Peyer's patch (tissue), 4 donors: Measurements from ENCODE around the gene CD300LG.

Experiments used
- CTCF ChIP-seq, 6 experiments: fragments of 450-650 bp in 4 of 6; fragments of 200-600 bp in 2 of 6; sonication (generic) in 1 of 6; IDR thresholded peaks; one replicate each; pipeline ENCODE4 v1.5.1; 2017 to 2019; ENCODE audit warnings: antibody characterized with exemption in 6 of 6, mild to moderate bottlenecking in 3 of 6, moderate library complexity in 1 of 6
- POLR2A ChIP-seq, 2 donors: fragments of 450-650 bp; IDR thresholded peaks; one replicate each; pipeline ENCODE4 v1.5.1; 2017; ENCODE audit warnings: antibody characterized with exemption in 2 of 2, mild to moderate bottlenecking in 2 of 2, moderate library complexity in 2 of 2

DNA sequence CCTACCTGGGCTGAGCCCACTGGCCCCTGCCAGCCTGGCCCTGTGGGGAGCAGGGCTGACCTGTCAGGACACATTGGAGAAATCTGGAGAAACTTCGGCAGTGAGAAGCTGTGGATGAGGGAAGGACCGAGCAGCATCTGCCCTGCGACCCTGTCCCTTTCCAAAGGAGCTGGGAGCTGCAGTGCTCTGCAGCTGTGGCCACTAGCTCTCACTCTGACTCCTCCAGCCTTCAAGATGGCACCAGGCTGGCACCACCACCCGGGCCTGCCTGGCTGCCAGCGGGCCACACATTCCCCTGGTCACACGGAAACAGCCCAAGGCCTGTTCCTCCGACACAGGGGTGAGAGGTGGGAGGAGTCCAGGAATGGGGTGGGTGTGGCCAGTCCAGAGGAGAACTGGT, 30.1 kb downstream of the CD300LG start:
- no peak for TF ChIP-seq CTCF (IDR thresholded peaks at IDR 0.05)
- no peak for TF ChIP-seq POLR2A (IDR thresholded peaks at IDR 0.05)
